GM18520 (cell line): Measurements from ENCODE around the gene RBMS1.

Experiments
- ATAC-seq: cut with Tn5 transposase; IDR thresholded peaks from one replicate; pipeline ENCODE4 v1.9.1; 2021; ENCODE audit not compliant: unreplicated experiment

RBMS1 gene

GRCh38 chr2:160493227-160494028, at the start of gene RBMS1:
RBMS1 (minus strand) TSS chr2:160493807; CDS start chr2:160493363, 444 bp downstream.
- no peak for ATAC-seq

- ATAC-seq, result peak; percentile 77
Observed at GRCh38 chr2:160541745-160542144, 48.1 kb upstream of the RBMS1 start.

GRCh38 chr2:160538559-160539355, 45.1 kb upstream of the RBMS1 start:
- no peak for ATAC-seq

GRCh38 chr2:160538115-160538514, 44.5 kb upstream of the RBMS1 start:
- no peak for ATAC-seq

GRCh38 chr2:160534996-160535395, 41.4 kb upstream of the RBMS1 start:
- no peak for ATAC-seq

GRCh38 chr2:160534249-160534648, 40.6 kb upstream of the RBMS1 start:
- no peak for ATAC-seq

- ATAC-seq, result no peak
Observed at GRCh38 chr2:160533482-160533881, 39.9 kb upstream of the RBMS1 start.

GRCh38 chr2:160532388-160532787, 38.8 kb upstream of the RBMS1 start:
- ATAC-seq, result no peak

- ATAC-seq, result no peak
Observed at GRCh38 chr2:160522951-160523710, 29.5 kb upstream of the RBMS1 start.

- no peak for ATAC-seq
Observed at GRCh38 chr2:160517731-160518130, 24.1 kb upstream of the RBMS1 start.

GRCh38 chr2:160516547-160517365, 23.1 kb upstream of the RBMS1 start:
- peak; percentile 89 for ATAC-seq

GRCh38 chr2:160515120-160515519, 21.5 kb upstream of the RBMS1 start:
- ATAC-seq, result no peak

GRCh38 chr2:160513120-160513519, 19.5 kb upstream of the RBMS1 start:
- ATAC-seq, result no peak

GRCh38 chr2:160512491-160512890, 18.9 kb upstream of the RBMS1 start:
- ATAC-seq, result no peak

- no peak for ATAC-seq
Observed at GRCh38 chr2:160510617-160511016, 17.0 kb upstream of the RBMS1 start.

GRCh38 chr2:160509016-160509415, 15.4 kb upstream of the RBMS1 start:
- ATAC-seq, result no peak

GRCh38 chr2:160507464-160507863, 13.9 kb upstream of the RBMS1 start:
- ATAC-seq, result no peak

GRCh38 chr2:160507046-160507407, 13.4 kb upstream of the RBMS1 start:
- no peak for ATAC-seq

- ATAC-seq, result no peak
Observed at GRCh38 chr2:160506371-160507045, 12.9 kb upstream of the RBMS1 start.

- ATAC-seq, result no peak
Observed at GRCh38 chr2:160505256-160505655, 11.6 kb upstream of the RBMS1 start.
